ENCODE results near the gene ANKRD33B.

- TF ChIP-seq CTCF (IDR thresholded peaks at IDR 0.05; ENCODE audit: low read length) = no peak
- TF ChIP-seq EZH2phosphoT487 (IDR thresholded peaks at IDR 0.05; ENCODE audit: low read length) = no peak
These were observed 24.8 kb upstream of the ANKRD33B start for GRCh38 chr5:10538789-10539686.

Measured in MM.1S (cell line).